CD4-positive, alpha-beta T cell treated with Interleukin-2 at 100 ng/mL for 4 hours (primary cell): ENCODE data around the gene ATXN7L1.

ENCODE experiments used
- DNase-seq: peaks from one replicate; pipeline ENCODE4 v3.0.0-alpha.2; 2020; ENCODE audit warnings: low spot score

Gene ATXN7L1

DNA sequence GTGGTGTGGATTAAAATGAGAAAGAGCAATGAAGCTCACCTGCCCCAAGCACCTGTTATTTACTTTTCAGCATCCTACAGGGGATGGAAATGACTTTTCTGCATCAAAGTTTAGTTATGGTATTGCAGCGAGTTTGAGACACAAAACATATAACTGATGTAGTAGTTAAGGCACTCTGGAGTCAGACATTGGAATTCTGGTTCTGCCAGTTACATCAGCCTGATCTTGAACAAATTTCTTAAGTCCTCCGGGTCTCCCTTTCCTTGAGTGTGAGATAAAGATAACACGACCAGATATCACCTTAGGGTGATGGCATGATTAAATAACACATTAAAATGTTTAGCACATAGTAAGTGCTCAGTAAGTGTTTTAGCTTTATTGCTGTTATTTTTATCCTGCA, 97.4 kb downstream of the ATXN7L1 start:
- DNase-seq: no peak

GRCh38 chr7:105776986-105777910, 99.2 kb downstream of the ATXN7L1 start:
- DNase-seq: no peak

GRCh38 chr7:105776068-105776790, 100.2 kb downstream of the ATXN7L1 start:
- no peak for DNase-seq

GRCh38 chr7:105775580-105775979, 100.8 kb downstream of the ATXN7L1 start:
- DNase-seq: no peak

GRCh38 chr7:105773030-105773460, 103.4 kb downstream of the ATXN7L1 start:
- no peak for DNase-seq

GRCh38 chr7:105769901-105770628, 106.3 kb downstream of the ATXN7L1 start:
- DNase-seq: no peak

DNA sequence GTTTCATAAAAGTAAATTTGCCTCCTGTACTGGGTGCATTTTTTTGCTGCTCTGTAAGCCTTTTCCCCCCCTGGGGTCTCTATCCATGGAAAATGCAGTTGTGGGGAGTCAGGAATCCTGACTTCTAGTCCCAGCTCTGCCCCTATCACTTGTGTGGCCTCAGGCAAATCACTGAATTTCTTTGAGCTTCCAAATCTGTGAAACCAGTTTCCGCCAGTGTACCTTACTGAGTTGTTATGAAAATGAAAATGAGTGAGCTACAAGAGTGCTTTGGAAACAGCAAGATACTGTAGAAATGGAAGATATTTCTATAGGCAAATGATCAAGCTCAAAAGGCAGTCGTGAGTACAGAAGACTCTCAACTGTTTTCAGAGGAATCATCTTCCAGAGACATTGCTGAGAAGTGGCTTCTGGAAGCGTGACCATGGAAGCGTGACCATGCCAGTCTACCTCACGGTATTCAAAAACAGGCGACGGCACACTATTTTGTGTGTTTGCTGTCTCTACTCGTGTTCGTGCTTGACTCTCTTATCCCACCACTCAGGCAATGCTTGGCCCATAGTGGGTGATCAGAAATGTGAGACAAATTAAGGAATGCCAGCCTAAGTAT, 107.4 kb downstream of the ATXN7L1 start:
- DNase-seq: no peak

DNA sequence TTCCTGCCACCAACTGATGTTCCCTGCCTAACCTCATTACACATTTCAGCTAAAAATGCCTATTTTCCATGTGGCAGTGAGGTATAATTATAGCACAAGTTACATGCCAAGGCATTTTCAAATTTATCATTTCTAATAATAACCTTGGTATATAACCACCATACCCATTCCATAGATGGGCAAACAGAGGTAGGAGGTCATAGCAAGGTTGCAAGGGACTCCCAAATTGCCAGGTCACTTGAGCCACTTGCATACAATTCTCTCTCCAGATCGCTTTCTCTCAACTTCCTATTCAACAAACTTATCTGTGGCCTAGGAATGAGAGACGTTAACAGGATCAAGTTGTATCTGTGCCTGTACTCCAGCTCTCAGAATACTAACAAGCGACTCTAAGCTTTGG, 108.3 kb downstream of the ATXN7L1 start:
- DNase-seq: no peak

DNA sequence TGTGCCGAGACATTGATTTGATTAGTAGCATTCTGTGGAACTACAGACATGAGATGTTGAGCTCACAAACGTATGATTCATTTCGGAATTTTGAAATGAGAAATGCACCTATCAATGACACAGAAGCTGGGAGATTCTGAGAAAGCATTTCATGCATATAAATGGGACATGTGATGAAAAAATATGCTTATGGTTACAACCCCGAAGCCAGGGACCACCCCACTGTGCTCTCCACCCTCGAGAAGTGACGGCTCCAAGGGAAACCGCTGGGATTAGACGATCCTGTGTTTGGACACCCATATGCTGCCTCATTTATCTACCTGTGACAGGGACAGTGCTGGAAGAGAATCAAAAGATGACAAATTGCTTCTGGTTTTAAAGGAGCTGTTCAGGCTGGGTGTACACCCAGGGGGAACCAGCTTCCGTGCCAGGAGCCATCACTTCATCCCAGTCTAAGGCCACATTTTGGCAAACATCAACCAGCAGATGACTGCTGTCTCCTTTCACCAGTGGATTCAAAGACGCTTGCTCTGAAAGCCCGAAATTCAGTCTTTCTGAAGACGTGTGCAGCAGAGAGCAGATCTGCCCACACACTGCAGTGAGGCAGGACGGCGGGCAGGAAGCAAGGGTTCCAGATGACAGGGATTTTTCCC, 109.9 kb downstream of the ATXN7L1 start:
- DNase-seq: no peak

- DNase-seq: no peak
Measured at GRCh38 chr7:105765846-105766245, 110.6 kb downstream of the ATXN7L1 start.

GRCh38 chr7:105764506-105764905, 111.9 kb downstream of the ATXN7L1 start:
- DNase-seq: no peak

- DNase-seq: peak; percentile 35
Measured at GRCh38 chr7:105760551-105761447, 115.6 kb downstream of the ATXN7L1 start.

GRCh38 chr7:105759670-105760550, 116.5 kb downstream of the ATXN7L1 start:
- peak; percentile 42 for DNase-seq

- DNase-seq: no peak
Measured at GRCh38 chr7:105756367-105756766, 120.0 kb downstream of the ATXN7L1 start.

GRCh38 chr7:105752671-105753275, 123.6 kb downstream of the ATXN7L1 start:
- no peak for DNase-seq

GRCh38 chr7:105751054-105751453, 125.3 kb downstream of the ATXN7L1 start:
- no peak for DNase-seq

DNA sequence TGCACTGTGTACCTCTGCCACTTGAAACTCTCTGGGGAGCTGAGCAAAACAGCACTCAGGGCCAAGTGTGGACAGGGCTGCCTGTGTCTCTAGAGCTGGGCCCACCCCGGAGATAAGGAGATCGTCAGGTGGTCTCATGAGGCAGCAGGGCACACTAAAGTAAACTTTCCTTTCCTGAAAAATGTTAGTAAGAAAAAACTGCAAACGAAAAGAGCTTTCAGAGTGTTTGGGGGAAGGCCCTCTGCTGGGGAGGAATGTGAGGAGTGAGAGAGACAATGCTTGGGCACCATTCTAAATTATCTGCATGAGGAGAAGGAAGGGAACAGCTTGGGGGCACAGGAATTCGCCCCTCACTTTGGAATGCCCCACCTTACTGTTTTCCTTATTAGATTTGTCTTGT, 127.7 kb downstream of the ATXN7L1 start:
- DNase-seq: no peak

- DNase-seq: no peak
Measured at GRCh38 chr7:105745681-105746330, 130.6 kb downstream of the ATXN7L1 start.
